ENCODE results near the gene STX17.

- TF ChIP-seq CTCF (IDR thresholded peaks at IDR 0.05): no peak
- TF ChIP-seq EP300 (IDR thresholded peaks at IDR 0.05; ENCODE audit: low read depth): no peak
- no peak for TF ChIP-seq POLR2A (IDR thresholded peaks at IDR 0.05)
- TF ChIP-seq POLR2AphosphoS5 (IDR thresholded peaks at IDR 0.05): no peak
Observed at GRCh38 chr9:99954819-99955218, 48.4 kb downstream of the STX17 start.
